Measurements from ENCODE around the gene ATP1A3.
"Not testable (repeated sequence)": the region's sequence is repeated elsewhere in the genome, so short reads cannot be mapped to it uniquely, and the experiment has no call there.

ATP1A3 gene

GRCh38 chr19:41997851-41998229 lies 3.8 kb upstream of the ATP1A3 start:
- H3K4me3 ChIP-seq (ENCODE audit: low read length), result no peak overlapping the region
- no peak for DNase-seq (ENCODE audit: low read depth)
- TF ChIP-seq, protein P1, sequence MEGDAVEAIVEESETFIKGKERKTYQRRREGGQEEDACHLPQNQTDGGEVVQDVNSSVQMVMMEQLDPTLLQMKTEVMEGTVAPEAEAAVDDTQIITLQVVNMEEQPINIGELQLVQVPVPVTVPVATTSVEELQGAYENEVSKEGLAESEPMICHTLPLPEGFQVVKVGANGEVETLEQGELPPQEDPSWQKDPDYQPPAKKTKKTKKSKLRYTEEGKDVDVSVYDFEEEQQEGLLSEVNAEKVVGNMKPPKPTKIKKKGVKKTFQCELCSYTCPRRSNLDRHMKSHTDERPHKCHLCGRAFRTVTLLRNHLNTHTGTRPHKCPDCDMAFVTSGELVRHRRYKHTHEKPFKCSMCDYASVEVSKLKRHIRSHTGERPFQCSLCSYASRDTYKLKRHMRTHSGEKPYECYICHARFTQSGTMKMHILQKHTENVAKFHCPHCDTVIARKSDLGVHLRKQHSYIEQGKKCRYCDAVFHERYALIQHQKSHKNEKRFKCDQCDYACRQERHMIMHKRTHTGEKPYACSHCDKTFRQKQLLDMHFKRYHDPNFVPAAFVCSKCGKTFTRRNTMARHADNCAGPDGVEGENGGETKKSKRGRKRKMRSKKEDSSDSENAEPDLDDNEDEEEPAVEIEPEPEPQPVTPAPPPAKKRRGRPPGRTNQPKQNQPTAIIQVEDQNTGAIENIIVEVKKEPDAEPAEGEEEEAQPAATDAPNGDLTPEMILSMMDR (conservative IDR thresholded peaks at IDR 0.05; ENCODE audit: low read depth, low read length), result no peak

DNA sequence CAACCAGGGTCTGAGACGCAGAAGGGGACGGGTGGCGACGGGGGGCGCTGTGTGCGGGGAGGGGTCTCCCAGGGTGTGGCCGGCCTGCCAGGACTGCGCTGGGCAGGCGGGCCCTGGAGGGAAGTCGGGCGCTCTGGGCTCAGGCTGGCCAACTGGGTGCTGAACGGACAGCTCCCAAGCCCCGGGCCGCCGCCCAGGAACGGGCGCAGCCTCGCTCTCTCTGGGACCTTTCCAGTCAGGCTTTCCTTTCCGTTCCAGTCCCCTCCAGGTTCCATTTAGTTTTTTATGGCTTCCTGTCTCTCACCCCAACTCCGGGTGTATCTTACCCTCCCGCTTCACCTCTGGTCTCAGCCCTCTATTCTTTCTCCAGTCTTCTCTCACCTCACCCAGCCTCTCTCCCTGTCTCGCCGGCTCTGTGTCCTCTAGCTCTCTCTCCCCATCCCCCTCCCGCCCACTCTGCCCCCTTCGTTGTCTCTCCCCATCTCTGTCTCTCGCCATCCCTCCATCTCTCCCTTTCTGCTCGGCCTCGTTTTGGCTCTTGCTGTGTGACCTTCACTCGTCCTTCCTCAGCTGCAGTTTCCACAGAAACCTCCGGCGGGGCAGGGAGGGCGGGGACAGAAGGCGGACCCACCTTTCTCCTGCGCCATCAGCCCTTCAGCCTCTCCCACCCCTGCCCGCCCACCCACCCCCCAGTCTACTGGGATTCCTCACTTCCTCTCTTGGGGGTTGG lies 3.3 kb upstream of the ATP1A3 start:
- no peak overlapping the region for H3K4me3 ChIP-seq (ENCODE audit: low read length)
- TF ChIP-seq, protein P1 (conservative IDR thresholded peaks at IDR 0.05; ENCODE audit: low read depth, low read length), result no peak
- DNase-seq (ENCODE audit: low read depth), result no peak

DNA sequence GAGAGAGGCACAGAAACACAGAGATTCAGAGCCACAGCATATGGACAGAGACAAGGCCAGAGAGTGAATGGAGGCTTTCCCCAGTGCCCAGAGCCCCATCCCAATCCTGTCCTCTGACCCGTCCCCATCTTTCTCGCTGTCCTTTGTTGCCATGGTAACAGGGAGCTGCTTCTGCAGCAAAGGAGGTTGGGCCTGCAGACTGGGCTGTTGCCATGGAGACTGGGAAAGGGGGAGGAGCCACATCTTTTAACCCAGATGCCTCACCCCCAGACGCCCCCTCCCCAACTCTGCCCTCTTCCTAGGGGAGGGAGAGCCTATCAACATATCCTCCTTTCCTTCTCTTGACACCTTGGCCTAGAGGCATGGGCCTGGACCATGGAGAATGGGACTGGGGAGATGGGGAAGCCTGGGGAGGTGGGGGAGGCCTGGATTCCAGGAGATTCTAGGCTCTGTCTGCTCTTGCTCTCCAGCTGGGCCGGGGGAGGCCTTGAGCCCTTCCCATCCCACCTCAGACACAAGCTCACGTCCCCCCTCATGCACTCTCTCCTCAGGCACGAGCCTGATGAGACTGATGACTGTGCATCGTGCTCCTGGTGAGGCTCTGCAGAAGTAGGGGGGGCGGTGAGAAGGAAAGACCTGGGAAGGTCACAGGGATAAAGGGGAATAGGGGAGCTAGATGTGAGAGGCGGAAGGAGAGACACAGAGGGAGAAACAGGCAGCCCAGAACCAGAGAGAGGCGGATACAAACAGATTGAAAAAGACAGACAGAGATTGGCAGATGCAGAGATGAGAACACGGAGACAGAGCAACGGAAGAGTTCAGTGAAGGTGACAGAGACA lies 2.1 kb upstream of the ATP1A3 start:
- TF ChIP-seq, protein P1 (conservative IDR thresholded peaks at IDR 0.05; ENCODE audit: low read depth, low read length), result no peak
- H3K4me3 ChIP-seq (ENCODE audit: low read length), result no peak overlapping the region
- DNase-seq (ENCODE audit: low read depth), result no peak

- H3K4me3 ChIP-seq (ENCODE audit: low read length), result no peak overlapping the region
- DNase-seq (ENCODE audit: low read depth), result no peak
- TF ChIP-seq, protein P1 (conservative IDR thresholded peaks at IDR 0.05; ENCODE audit: low read depth, low read length), result no peak
Observed at GRCh38 chr19:41994994-41995958, 1.2 kb upstream of the ATP1A3 start.

GRCh38 chr19:41994521-41994971 lies 516 bp upstream of the ATP1A3 start:
- H3K4me3 ChIP-seq (ENCODE audit: low read length), result no peak overlapping the region

DNA sequence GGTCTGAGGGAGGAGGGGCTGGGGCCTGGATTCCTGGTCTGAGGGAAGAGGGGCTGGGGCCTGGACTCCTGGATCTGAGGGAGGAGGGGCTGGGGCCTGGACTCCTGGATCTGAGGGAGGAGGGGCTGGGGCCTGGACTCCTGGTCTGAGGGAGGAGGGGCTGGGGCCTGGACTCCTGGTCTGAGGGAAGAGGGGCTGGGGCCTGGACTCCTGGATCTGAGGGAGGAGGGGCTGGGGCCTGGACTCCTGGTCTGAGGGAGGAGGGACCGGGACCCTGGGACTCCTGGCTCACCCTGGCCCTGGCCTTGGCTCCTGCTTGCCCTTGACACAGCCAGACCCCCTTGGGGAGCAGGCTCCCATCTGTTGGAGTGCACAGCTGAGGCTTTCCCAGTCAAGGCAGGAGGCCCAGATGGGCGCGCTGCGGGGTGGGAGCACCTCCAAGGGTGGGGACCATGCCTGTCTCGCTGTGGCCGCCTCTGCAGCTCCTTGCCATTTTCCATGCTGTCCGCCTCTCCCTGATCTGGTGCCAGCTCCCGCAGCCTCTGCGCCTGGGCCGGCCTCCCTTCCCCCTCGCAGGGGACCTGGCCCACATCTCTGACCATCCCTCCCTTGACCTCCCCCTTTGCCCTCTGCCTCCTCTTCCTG lies 2.0 kb downstream of the ATP1A3 start:
- DNase-seq (ENCODE audit: low read depth); H3K4me3 ChIP-seq (ENCODE audit: low read length): not testable (repeated sequence)

More at GRCh38 chr19:41994521-41994971, 516 bp upstream of the ATP1A3 start:
- no peak for DNase-seq (ENCODE audit: low read depth)
- TF ChIP-seq, protein P1 (conservative IDR thresholded peaks at IDR 0.05; ENCODE audit: low read depth, low read length), result no peak
